ENCODE measurements around the gene INPP5A. TPM values are rescaled to one million over a fixed set of nuclear protein-coding genes. Genes with fewer than 3 reads are reported as not detected.

Gene INPP5A
- total and polyA plus RNA-seq, 2 of the 13 experiments (the other 11 are each of a cell fraction or from before 2014, with no cell fraction given) = 17.5 to 37.9 TPM

DNA sequence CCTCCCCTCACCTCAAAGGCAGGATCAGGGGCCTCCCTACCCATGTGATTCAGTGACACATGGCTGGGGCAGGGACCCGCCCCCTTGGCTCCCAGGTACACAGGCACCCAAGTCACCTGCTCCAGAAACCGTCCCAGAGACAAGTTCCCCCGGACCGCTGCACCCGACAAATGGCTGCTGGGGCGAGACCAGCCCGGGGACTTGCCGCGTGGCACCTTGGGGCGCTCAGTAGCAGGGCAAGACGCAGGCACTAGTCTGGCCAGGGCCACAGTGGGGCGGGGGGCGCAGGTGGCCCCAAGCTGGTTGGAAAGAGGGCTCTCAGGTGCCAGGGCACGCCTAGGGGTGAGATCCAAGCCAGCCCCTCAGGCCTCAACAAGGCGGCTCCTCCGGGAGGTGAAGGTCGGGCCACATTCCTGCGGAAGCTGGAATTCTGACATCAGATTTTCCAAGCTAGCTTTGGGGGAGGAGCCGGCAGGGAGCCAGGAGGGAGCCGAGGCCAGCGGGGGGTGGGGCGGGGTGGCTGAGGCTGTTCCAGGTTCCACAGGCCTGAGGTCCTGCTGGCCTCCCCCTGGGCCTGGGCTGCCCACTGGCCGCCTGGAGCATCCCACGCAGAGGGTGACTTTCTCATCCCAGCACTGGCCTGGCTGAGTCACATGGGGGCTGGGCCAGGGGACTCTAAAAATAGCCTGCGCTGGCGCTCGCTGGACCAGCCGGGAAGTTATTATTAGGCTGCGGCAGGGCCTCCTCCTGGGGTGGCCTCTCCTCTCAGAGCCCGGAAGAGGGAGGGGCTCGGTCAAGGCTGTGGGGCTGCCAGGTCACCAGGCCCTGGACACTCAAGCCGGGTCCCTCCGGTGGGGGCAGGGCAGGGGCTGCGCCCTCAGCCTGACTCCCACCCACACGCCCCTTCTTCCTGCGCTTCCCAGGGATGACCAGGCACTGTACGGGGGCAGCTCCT lies 20.5 kb upstream of the INPP5A start (continued):
- no peak for TF ChIP-seq ZNF761 (CRISPR knock-in tag; conservative IDR thresholded peaks at IDR 0.05)
- no peak for TF ChIP-seq ZNF333 (CRISPR knock-in tag; IDR thresholded peaks at IDR 0.05; ENCODE audit: borderline replicate concordance)
- no peak for TF ChIP-seq NFIC (IDR thresholded peaks at IDR 0.05; ENCODE audit: low read length)
- TF ChIP-seq, protein P1, sequence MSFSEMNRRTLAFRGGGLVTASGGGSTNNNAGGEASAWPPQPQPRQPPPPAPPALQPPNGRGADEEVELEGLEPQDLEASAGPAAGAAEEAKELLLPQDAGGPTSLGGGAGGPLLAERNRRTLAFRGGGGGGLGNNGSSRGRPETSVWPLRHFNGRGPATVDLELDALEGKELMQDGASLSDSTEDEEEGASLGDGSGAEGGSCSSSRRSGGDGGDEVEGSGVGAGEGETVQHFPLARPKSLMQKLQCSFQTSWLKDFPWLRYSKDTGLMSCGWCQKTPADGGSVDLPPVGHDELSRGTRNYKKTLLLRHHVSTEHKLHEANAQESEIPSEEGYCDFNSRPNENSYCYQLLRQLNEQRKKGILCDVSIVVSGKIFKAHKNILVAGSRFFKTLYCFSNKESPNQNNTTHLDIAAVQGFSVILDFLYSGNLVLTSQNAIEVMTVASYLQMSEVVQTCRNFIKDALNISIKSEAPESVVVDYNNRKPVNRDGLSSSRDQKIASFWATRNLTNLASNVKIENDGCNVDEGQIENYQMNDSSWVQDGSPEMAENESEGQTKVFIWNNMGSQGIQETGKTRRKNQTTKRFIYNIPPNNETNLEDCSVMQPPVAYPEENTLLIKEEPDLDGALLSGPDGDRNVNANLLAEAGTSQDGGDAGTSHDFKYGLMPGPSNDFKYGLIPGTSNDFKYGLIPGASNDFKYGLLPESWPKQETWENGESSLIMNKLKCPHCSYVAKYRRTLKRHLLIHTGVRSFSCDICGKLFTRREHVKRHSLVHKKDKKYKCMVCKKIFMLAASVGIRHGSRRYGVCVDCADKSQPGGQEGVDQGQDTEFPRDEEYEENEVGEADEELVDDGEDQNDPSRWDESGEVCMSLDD (CRISPR knock-in tag; IDR thresholded peaks at IDR 0.05; ENCODE audit: borderline replicate concordance) = no peak; the same call in 1 of the 2 replicates
- TF ChIP-seq NR2F1 (CRISPR knock-in tag; IDR thresholded peaks at IDR 0.05) = peak; percentile 66 to 84; a peak in 3 of 4 replicates
- TF ChIP-seq, protein P2, sequence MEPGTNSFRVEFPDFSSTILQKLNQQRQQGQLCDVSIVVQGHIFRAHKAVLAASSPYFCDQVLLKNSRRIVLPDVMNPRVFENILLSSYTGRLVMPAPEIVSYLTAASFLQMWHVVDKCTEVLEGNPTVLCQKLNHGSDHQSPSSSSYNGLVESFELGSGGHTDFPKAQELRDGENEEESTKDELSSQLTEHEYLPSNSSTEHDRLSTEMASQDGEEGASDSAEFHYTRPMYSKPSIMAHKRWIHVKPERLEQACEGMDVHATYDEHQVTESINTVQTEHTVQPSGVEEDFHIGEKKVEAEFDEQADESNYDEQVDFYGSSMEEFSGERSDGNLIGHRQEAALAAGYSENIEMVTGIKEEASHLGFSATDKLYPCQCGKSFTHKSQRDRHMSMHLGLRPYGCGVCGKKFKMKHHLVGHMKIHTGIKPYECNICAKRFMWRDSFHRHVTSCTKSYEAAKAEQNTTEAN (CRISPR knock-in tag; conservative IDR thresholded peaks at IDR 0.05) = no peak; the same call in 1 of the 2 replicates
- TF ChIP-seq, protein P3, sequence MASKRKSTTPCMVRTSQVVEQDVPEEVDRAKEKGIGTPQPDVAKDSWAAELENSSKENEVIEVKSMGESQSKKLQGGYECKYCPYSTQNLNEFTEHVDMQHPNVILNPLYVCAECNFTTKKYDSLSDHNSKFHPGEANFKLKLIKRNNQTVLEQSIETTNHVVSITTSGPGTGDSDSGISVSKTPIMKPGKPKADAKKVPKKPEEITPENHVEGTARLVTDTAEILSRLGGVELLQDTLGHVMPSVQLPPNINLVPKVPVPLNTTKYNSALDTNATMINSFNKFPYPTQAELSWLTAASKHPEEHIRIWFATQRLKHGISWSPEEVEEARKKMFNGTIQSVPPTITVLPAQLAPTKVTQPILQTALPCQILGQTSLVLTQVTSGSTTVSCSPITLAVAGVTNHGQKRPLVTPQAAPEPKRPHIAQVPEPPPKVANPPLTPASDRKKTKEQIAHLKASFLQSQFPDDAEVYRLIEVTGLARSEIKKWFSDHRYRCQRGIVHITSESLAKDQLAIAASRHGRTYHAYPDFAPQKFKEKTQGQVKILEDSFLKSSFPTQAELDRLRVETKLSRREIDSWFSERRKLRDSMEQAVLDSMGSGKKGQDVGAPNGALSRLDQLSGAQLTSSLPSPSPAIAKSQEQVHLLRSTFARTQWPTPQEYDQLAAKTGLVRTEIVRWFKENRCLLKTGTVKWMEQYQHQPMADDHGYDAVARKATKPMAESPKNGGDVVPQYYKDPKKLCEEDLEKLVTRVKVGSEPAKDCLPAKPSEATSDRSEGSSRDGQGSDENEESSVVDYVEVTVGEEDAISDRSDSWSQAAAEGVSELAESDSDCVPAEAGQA (IDR thresholded peaks at IDR 0.05; ENCODE audit: low read depth) = no peak
- TF ChIP-seq, protein P3 (CRISPR knock-in tag; IDR thresholded peaks at IDR 0.05; ENCODE audit: borderline replicate concordance) = no peak
- TF ChIP-seq, protein P4, sequence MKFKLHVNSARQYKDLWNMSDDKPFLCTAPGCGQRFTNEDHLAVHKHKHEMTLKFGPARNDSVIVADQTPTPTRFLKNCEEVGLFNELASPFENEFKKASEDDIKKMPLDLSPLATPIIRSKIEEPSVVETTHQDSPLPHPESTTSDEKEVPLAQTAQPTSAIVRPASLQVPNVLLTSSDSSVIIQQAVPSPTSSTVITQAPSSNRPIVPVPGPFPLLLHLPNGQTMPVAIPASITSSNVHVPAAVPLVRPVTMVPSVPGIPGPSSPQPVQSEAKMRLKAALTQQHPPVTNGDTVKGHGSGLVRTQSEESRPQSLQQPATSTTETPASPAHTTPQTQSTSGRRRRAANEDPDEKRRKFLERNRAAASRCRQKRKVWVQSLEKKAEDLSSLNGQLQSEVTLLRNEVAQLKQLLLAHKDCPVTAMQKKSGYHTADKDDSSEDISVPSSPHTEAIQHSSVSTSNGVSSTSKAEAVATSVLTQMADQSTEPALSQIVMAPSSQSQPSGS (CRISPR knock-in tag; IDR thresholded peaks at IDR 0.05) = peak; percentile 52
- TF ChIP-seq, protein P5, sequence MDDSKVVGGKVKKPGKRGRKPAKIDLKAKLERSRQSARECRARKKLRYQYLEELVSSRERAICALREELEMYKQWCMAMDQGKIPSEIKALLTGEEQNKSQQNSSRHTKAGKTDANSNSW (CRISPR knock-in tag; IDR thresholded peaks at IDR 0.05; ENCODE audit: borderline replicate concordance) = no peak
- no peak for TF ChIP-seq YEATS2 (CRISPR knock-in tag; IDR thresholded peaks at IDR 0.05; ENCODE audit: borderline replicate concordance)
- no peak; the same call in 1 of the 2 replicates for TF ChIP-seq NFKB2 (CRISPR knock-in tag; IDR thresholded peaks at IDR 0.05; ENCODE audit: borderline replicate concordance)
- TF ChIP-seq ZNF446 (CRISPR knock-in tag; IDR thresholded peaks at IDR 0.05) = no peak
- no peak for TF ChIP-seq ZNF83 (CRISPR knock-in tag; IDR thresholded peaks at IDR 0.05; ENCODE audit: borderline replicate concordance)
- peak; percentile 93 for TF ChIP-seq TEAD3 (CRISPR knock-in tag; optimal IDR thresholded peaks at IDR 0.05; ENCODE audit: borderline replicate concordance)
- TF ChIP-seq REPIN1 (CRISPR knock-in tag; IDR thresholded peaks at IDR 0.05; ENCODE audit: borderline replicate concordance, low read depth) = no peak; the same call in 1 of the 2 replicates

Data from HepG2 (cell line).